H1 (cell line): ENCODE measurements around the gene MTMR6. TPM values are rescaled to one million over a fixed set of nuclear protein-coding genes. Genes with fewer than 3 reads are reported as not detected.

Experiments used
- CTCF ChIA-PET: fragments of 300-600 bp; sonication (Branson Sonifier 250); formaldehyde crosslinking; loops from one replicate; lab custom pipeline; 2021; ENCODE audit not compliant: partially characterized antibody; lab: Charles Lee
- POLR2A ChIA-PET: fragments of 300-600 bp; sonication (Branson Sonifier 250); formaldehyde crosslinking; loops from one replicate; lab custom pipeline; 2021; ENCODE audit warnings: inconsistent platforms; ENCODE audit not compliant: partially characterized antibody; lab: Charles Lee
- DNase-seq, 2 experiments: peaks; one replicate each; pipeline versions ENCODE4 v3.0.0 to v3.0.0-alpha.2; 2010 to 2022; ENCODE audit warnings: low spot score in 2 of 2, low read depth in 1 of 2, mixed read lengths in 1 of 2
- FAIRE-seq: peaks from 2 replicates; lab custom pipeline; 2011; peaks lifted over from hg19 to GRCh38; lab: Jason Lieb, UNC
- H2AFZ ChIP-seq: 2 replicates; pipeline ENCODE4 v1.8.1; 2012; ENCODE audit warnings: low read length, inconsistent platforms
- H2AK5ac ChIP-seq: 2 replicates; pipeline ENCODE4 v1.6.1; 2013; ENCODE audit warnings: low read depth, low read length
- H2BK120ac ChIP-seq: replicated peaks from 2 replicates; pipeline ENCODE3; 2013; ENCODE audit warnings: low read depth, low read length, inconsistent platforms
- H2BK12ac ChIP-seq: 2 replicates; pipeline ENCODE4 v1.6.1; 2013; ENCODE audit warnings: low read depth, low read length
- H2BK15ac ChIP-seq: 2 replicates; pipeline ENCODE4 v1.6.1; 2013; ENCODE audit warnings: low read length
- H2BK20ac ChIP-seq: 2 replicates; pipeline ENCODE4 v1.6.1; 2013; ENCODE audit warnings: low read length
- H2BK5ac ChIP-seq: 2 replicates; pipeline ENCODE4 v1.6.1; 2013; ENCODE audit warnings: low read depth, low read length
- H3K14ac ChIP-seq: 2 replicates; pipeline ENCODE4 v1.6.1; 2013; ENCODE audit warnings: inconsistent platforms; ENCODE audit not compliant: insufficient read length
- H3K18ac ChIP-seq: 2 replicates; pipeline ENCODE4 v1.6.1; 2013; ENCODE audit warnings: low read length; ENCODE audit errors: extremely low read depth
- H3K23ac ChIP-seq: 2 replicates; pipeline ENCODE4 v1.6.1; 2013; ENCODE audit warnings: inconsistent platforms; ENCODE audit not compliant: insufficient read length
- H3K23me2 ChIP-seq: 2 replicates; pipeline ENCODE4 v1.6.1; 2013; ENCODE audit warnings: low read depth, low read length
- H3K27ac ChIP-seq: 2 replicates; pipeline ENCODE4 v1.6.1; 2011; ENCODE audit warnings: low read depth, low read length, inconsistent platforms
- H3K27me3 ChIP-seq, 4 experiments: replicated peaks in 1 of 4; 1 replicate in 1 of 4; 2 replicates in 3 of 4; pipeline versions ENCODE4 v1.6.1 to v1.8.1; 2011 to 2013; ENCODE audit warnings: low read length in 3 of 4, mild to moderate bottlenecking in 3 of 4, inconsistent platforms in 2 of 4, mixed read lengths in 2 of 4, moderate library complexity in 1 of 4; ENCODE audit not compliant: control insufficient read depth in 3 of 4, insufficient read depth in 3 of 4; ENCODE audit errors: extremely low read depth in 1 of 4
- H3K36me3 ChIP-seq, 4 experiments: 2 replicates each; pipeline versions ENCODE4 v1.6.1 to v1.8.1; 2011 to 2013; ENCODE audit warnings: mild to moderate bottlenecking in 4 of 4, low read length in 3 of 4, moderate library complexity in 2 of 4, control low read depth in 1 of 4, inconsistent platforms in 1 of 4; ENCODE audit not compliant: insufficient read depth in 4 of 4, control insufficient read depth in 2 of 4
- H3K4ac ChIP-seq: replicated peaks from 2 replicates; pipeline ENCODE3; 2013; ENCODE audit warnings: low read length, low read depth, mixed read lengths, inconsistent platforms; ENCODE audit not compliant: insufficient read length
- H3K4me1 ChIP-seq, 4 experiments: replicated peaks in 1 of 4; 1 replicate in 1 of 4; 2 replicates in 3 of 4; pipeline versions ENCODE4 v1.6.1 to v1.8.1; 2011 to 2013; ENCODE audit warnings: low read length in 3 of 4, inconsistent platforms in 2 of 4, mixed read lengths in 1 of 4; ENCODE audit not compliant: insufficient read depth in 4 of 4, control insufficient read depth in 3 of 4
- H3K4me2 ChIP-seq, 2 experiments: 2 replicates each; pipeline versions ENCODE4 v1.6.1 to v1.8.1; 2011 to 2013; ENCODE audit warnings: low read depth in 2 of 2, low read length in 2 of 2, control low read depth in 1 of 2, inconsistent platforms in 1 of 2, mild to moderate bottlenecking in 1 of 2; ENCODE audit not compliant: insufficient read depth in 1 of 2
- H3K4me3 ChIP-seq, 4 experiments: fragments of 200-600, 300-600 bp in 1 of 4; sonication (generic), shearing (Covaris generic), sonication (Bioruptor Twin) in 1 of 4; 2 replicates each; pipeline versions ENCODE4 v1.5.1 to v1.8.1; 2011 to 2016; ENCODE audit warnings: low read length in 4 of 4, low read depth in 3 of 4, control low read depth in 2 of 4, inconsistent platforms in 2 of 4, mild to moderate bottlenecking in 2 of 4, mixed read lengths in 1 of 4, moderate library complexity in 1 of 4; ENCODE audit not compliant: insufficient read depth in 2 of 4; ENCODE audit errors: extremely low read depth in 1 of 4
- H3K56ac ChIP-seq: replicated peaks from 2 replicates; pipeline ENCODE3; 2013; ENCODE audit warnings: low read depth, mild to moderate bottlenecking, mixed read lengths, low read length, inconsistent platforms; ENCODE audit not compliant: insufficient read length
- H3K79me1 ChIP-seq: 2 replicates; pipeline ENCODE4 v1.6.1; 2013; ENCODE audit warnings: low read depth, low read length, control low read depth
- H3K79me2 ChIP-seq, 2 experiments: 2 replicates each; pipeline versions ENCODE4 v1.6.1 to v1.8.1; 2012 to 2013; ENCODE audit warnings: low read length in 2 of 2, mild to moderate bottlenecking in 2 of 2, inconsistent platforms in 1 of 2; ENCODE audit not compliant: insufficient read depth in 2 of 2, control insufficient read depth in 1 of 2
- H3K9ac ChIP-seq, 4 experiments: replicated peaks in 1 of 4; 1 replicate in 1 of 4; 2 replicates in 3 of 4; pipeline versions ENCODE4 v1.6.1 to v1.8.1; 2011 to 2013; ENCODE audit warnings: low read depth in 3 of 4, low read length in 3 of 4, control low read depth in 2 of 4, mild to moderate bottlenecking in 2 of 4, moderate library complexity in 2 of 4, inconsistent platforms in 1 of 4; ENCODE audit errors: extremely low read depth in 1 of 4
- H3K9me3 ChIP-seq, 2 experiments: 2 replicates each; pipeline versions ENCODE4 v1.6.1 to v1.8.1; 2012 to 2013; ENCODE audit warnings: mild to moderate bottlenecking in 2 of 2, moderate library complexity in 2 of 2, control low read depth in 1 of 2, inconsistent platforms in 1 of 2, low read depth in 1 of 2, low read length in 1 of 2, mixed read lengths in 1 of 2; ENCODE audit not compliant: insufficient read depth in 2 of 2
- H4K20me1 ChIP-seq, 2 experiments: replicated peaks in 1 of 2; 2 replicates each; pipeline versions ENCODE3 to v1.8.1; 2011 to 2013; ENCODE audit warnings: inconsistent platforms in 2 of 2, low read length in 2 of 2, mild to moderate bottlenecking in 1 of 2; ENCODE audit not compliant: insufficient read depth in 2 of 2, control insufficient read depth in 1 of 2
- H4K5ac ChIP-seq: 2 replicates; pipeline ENCODE4 v1.6.1; 2013; ENCODE audit warnings: low read length, low read depth, mixed read lengths, inconsistent platforms; ENCODE audit not compliant: insufficient read length
- H4K8ac ChIP-seq: 2 replicates; pipeline ENCODE4 v1.8.0; 2013; ENCODE audit warnings: mild to moderate bottlenecking, moderate library complexity, low read length, inconsistent platforms; ENCODE audit not compliant: insufficient read depth; ENCODE audit errors: extremely low read depth
- H4K91ac ChIP-seq: replicated peaks from 2 replicates; pipeline ENCODE3; 2013; ENCODE audit warnings: low read length, mixed read lengths, inconsistent platforms; ENCODE audit not compliant: insufficient read length
- ATF2 ChIP-seq: IDR thresholded peaks from 2 replicates; pipeline ENCODE4 v1.6.1; 2012; ENCODE audit warnings: low read length, inconsistent platforms
- HDAC6 ChIP-seq: IDR thresholded peaks from one replicate; pipeline ENCODE4 v1.7.1; 2012; ENCODE audit warnings: low read depth, mild to moderate bottlenecking, inconsistent platforms, low read length, moderate library complexity
- SIN3A ChIP-seq, 2 experiments: IDR thresholded peaks in 1 of 2; conservative IDR thresholded peaks in 1 of 2; 2 replicates each; pipeline ENCODE4 v1.6.1; 2011 to 2012; ENCODE audit warnings: low read length in 2 of 2, improper control_type of control experiment in 1 of 2, low read depth in 1 of 2, mild to moderate bottlenecking in 1 of 2
- TBP ChIP-seq: IDR thresholded peaks from 2 replicates; pipeline ENCODE4 v1.6.1; 2011; ENCODE audit warnings: low read depth, low read length, improper control_type of control experiment
- WGBS, 2 experiments: shearing (Covaris generic) in 1 of 2; methylation state at CpG; one replicate each; pipeline versions ENCODE4 v1.1.6 to v1.1.7; 2013 to 2015; ENCODE audit warnings: low lambda C conversion rate in 2 of 2, mixed read lengths in 2 of 2, inconsistent platforms in 1 of 2, low coverage in 1 of 2, missing lambda C conversion rate in 1 of 2; ENCODE audit not compliant: insufficient replicate concordance in 2 of 2, insufficient coverage in 1 of 2, insufficient read length in 1 of 2; ENCODE audit errors: extremely low coverage in 1 of 2, missing lambda C conversion rate in 1 of 2; 5-methylcytosine and 5-hydroxymethylcytosine counted together
- polyA plus RNA-seq, 7 experiments: library from polyadenylated mRNA; depleted of rRNA in 3 of 7; stranded (reverse) in 5 of 7; unstranded in 2 of 7; fragments of >200 nt in 5 of 7; fragments of 200-250 nt in 2 of 7; gene quantifications; 1 replicate in 5 of 7; 2 replicates in 1 of 7; 4 replicates in 1 of 7; pipeline versions ENCODE4 v1.2.1 to v1.2.3, GENCODE V29; 2011 to 2013; ENCODE audit warnings: missing spikeins in 2 of 7, mixed read lengths in 2 of 7
- total RNA-seq: library from RNA; stranded (reverse); fragmentation: NEBNext Ultra II Directional; extraction: Animal tissue kit (Norgen Biotek cat#: 25700); gene quantifications from 2 replicates; pipeline ENCODE4 v1.2.1, GENCODE V29; 2021

The MTMR6 gene
- total and polyA plus RNA-seq, 2 of the 8 experiments (the other 6 are each of a cell fraction or from before 2014, with no cell fraction given): 2.1 to 8.4 TPM

GRCh38 chr13:25262261-25262660, 25.0 kb downstream of the MTMR6 start:
- no peak overlapping the region for H3K9ac ChIP-seq
- no peaks in the 10 kb centered on the region for H4K20me1 ChIP-seq
- H3K23me2 ChIP-seq: no peaks in the 10 kb centered on the region
- FAIRE-seq (no peak), DNase-seq (no peak)
- H3K4me1 ChIP-seq: no peaks in the 10 kb centered on the region
- ChIA-PET CTCF (no interaction called here), POLR2A (no interaction called here)
- H2AFZ ChIP-seq: no peak overlapping the region
- no peaks in the 10 kb centered on the region for H3K27me3 ChIP-seq
- no peak overlapping the region for H2BK5ac ChIP-seq
- WGBS, 2 experiments: 94% methylated on average over 4 of the region's 4 CpGs; no CpG with 5 or more reads in 1 of the 2 experiments
- H3K79me1 ChIP-seq: no peaks in the 10 kb centered on the region
- no peak overlapping the region for H3K23ac ChIP-seq
- no peak overlapping the region for H4K5ac ChIP-seq
- no peak overlapping the region for H2AK5ac ChIP-seq
- no peak overlapping the region for H2BK120ac ChIP-seq
- H4K8ac ChIP-seq: no peak overlapping the region
- no peak overlapping the region for H2BK20ac ChIP-seq
- H3K4ac ChIP-seq: no peak overlapping the region
- H3K18ac ChIP-seq: no peak overlapping the region
- no peak overlapping the region for H3K4me3 ChIP-seq
- no peak overlapping the region for H3K14ac ChIP-seq
- no peak overlapping the region for H4K91ac ChIP-seq
- no peak overlapping the region for H2BK15ac ChIP-seq
- no peak overlapping the region for H3K56ac ChIP-seq
- H3K4me2 ChIP-seq: no peak overlapping the region
- H3K36me3 ChIP-seq: peaks cover 0 to 3% (median 1%) of the 10 kb centered on the region in 4 experiments; a peak in 1 of 8 replicates
- H3K27ac ChIP-seq: no peak overlapping the region
- no peak overlapping the region for H2BK12ac ChIP-seq
- H3K9me3 ChIP-seq: no peaks in the 10 kb centered on the region
- no peaks in the 10 kb centered on the region for H3K79me2 ChIP-seq
- TF ChIP-seq SIN3A (conservative IDR thresholded peaks at IDR 0.05 in 1 of 2, IDR thresholded peaks at IDR 0.05 in 1 of 2; ENCODE audit: low read depth in 1 of 2, low read length in 2 of 2) (no peak), HDAC6 (no peak), TBP (no peak), ATF2 (no peak)
